Ishikawa (cell line): ENCODE results near the gene TRAPPC3L.

Source experiments
- CEBPB ChIP-seq: IDR thresholded peaks from 2 replicates; pipeline ENCODE4 v1.6.1; 2012
- EP300 ChIP-seq: IDR thresholded peaks from 2 replicates; pipeline ENCODE4 v1.6.1; 2012; ENCODE audit warnings: borderline replicate concordance
- FOXM1 ChIP-seq: IDR thresholded peaks from 2 replicates; pipeline ENCODE4 v1.6.1; 2012; ENCODE audit warnings: low read depth, borderline replicate concordance
- NFIC ChIP-seq: IDR thresholded peaks from 2 replicates; pipeline ENCODE4 v1.6.1; 2012
- RAD21 ChIP-seq: IDR thresholded peaks from 2 replicates; pipeline ENCODE4 v1.6.1; 2012; ENCODE audit warnings: low read depth
- TAF1 ChIP-seq: IDR thresholded peaks from 2 replicates; pipeline ENCODE4 v1.6.1; 2012; ENCODE audit warnings: low read depth, mild to moderate bottlenecking
- TCF12 ChIP-seq: IDR thresholded peaks from 2 replicates; pipeline ENCODE4 v1.6.1; 2012; ENCODE audit warnings: low read depth
- TEAD4 ChIP-seq: IDR thresholded peaks from 2 replicates; pipeline ENCODE4 v1.6.1; 2012
- YY1 ChIP-seq: IDR thresholded peaks from 2 replicates; pipeline ENCODE4 v1.6.1; 2012; ENCODE audit warnings: low read depth
- ZBTB7A ChIP-seq: IDR thresholded peaks from 2 replicates; pipeline ENCODE4 v1.6.1; 2012; ENCODE audit warnings: low read depth
- TF ChIP-seq, protein P1 (sequence below): IDR thresholded peaks from 2 replicates; pipeline ENCODE4 v1.6.1; 2012; ENCODE audit warnings: low read depth, mild to moderate bottlenecking
- TF ChIP-seq, protein P2 (sequence below): IDR thresholded peaks from 2 replicates; pipeline ENCODE4 v1.6.1; 2012
- TF ChIP-seq, protein P3 (sequence below): IDR thresholded peaks from 2 replicates; pipeline ENCODE4 v1.6.1; 2012

DNA sequence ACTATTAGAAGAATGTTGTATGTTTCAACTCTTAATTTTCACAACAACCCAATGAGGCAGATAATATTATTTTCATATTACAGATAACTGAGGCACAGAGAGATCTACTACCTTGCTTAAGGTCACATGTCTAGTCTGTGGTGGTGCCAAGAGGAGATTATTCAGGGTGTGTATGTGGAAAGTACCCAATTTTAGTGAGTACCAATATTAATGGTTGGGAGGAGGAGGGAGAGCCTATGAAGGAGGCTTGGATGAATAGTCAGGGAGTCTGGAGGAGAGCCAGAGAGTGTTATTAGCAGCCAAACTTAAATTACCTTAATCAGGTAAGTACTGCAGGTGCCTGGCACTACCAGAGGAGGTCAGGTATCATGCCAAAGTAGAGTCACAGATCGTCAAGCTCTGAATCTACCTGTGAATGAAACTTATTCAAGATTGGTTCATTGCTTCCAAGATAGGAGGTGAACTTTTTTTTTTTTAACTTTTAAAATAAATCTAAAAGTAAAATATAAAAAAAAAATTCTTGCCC, 95.2 kb downstream of the TRAPPC3L start:
- no peak for TF ChIP-seq ZBTB7A
- TF ChIP-seq, protein P1, sequence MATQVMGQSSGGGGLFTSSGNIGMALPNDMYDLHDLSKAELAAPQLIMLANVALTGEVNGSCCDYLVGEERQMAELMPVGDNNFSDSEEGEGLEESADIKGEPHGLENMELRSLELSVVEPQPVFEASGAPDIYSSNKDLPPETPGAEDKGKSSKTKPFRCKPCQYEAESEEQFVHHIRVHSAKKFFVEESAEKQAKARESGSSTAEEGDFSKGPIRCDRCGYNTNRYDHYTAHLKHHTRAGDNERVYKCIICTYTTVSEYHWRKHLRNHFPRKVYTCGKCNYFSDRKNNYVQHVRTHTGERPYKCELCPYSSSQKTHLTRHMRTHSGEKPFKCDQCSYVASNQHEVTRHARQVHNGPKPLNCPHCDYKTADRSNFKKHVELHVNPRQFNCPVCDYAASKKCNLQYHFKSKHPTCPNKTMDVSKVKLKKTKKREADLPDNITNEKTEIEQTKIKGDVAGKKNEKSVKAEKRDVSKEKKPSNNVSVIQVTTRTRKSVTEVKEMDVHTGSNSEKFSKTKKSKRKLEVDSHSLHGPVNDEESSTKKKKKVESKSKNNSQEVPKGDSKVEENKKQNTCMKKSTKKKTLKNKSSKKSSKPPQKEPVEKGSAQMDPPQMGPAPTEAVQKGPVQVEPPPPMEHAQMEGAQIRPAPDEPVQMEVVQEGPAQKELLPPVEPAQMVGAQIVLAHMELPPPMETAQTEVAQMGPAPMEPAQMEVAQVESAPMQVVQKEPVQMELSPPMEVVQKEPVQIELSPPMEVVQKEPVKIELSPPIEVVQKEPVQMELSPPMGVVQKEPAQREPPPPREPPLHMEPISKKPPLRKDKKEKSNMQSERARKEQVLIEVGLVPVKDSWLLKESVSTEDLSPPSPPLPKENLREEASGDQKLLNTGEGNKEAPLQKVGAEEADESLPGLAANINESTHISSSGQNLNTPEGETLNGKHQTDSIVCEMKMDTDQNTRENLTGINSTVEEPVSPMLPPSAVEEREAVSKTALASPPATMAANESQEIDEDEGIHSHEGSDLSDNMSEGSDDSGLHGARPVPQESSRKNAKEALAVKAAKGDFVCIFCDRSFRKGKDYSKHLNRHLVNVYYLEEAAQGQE: no peak
- TF ChIP-seq CEBPB: no peak
- no peak for TF ChIP-seq TEAD4
- TF ChIP-seq NFIC: no peak
- TF ChIP-seq FOXM1: no peak
- TF ChIP-seq EP300: no peak
- TF ChIP-seq YY1: no peak
- TF ChIP-seq TAF1: no peak
- no peak for TF ChIP-seq RAD21
- TF ChIP-seq, protein P2, sequence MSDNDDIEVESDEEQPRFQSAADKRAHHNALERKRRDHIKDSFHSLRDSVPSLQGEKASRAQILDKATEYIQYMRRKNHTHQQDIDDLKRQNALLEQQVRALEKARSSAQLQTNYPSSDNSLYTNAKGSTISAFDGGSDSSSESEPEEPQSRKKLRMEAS: no peak
- no peak for TF ChIP-seq TCF12
- TF ChIP-seq, protein P3, sequence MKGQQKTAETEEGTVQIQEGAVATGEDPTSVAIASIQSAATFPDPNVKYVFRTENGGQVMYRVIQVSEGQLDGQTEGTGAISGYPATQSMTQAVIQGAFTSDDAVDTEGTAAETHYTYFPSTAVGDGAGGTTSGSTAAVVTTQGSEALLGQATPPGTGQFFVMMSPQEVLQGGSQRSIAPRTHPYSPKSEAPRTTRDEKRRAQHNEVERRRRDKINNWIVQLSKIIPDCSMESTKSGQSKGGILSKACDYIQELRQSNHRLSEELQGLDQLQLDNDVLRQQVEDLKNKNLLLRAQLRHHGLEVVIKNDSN: no peak
